Stimulated activated CD8-positive, alpha-beta memory T cell treated with anti-CD3 and anti-CD28 coated beads, Interleukin-12 subunit alpha, Interleukin-12 subunit beta, amount 100 ng/mL, for 24 hours (primary cell): ENCODE results near the gene LYPD6B.

Source experiments
- DNase-seq: peaks from one replicate; pipeline ENCODE4 v3.0.0-alpha.2; 2020; ENCODE audit errors: extremely low read depth

Gene LYPD6B

GRCh38 chr2:149039213-149039724, 770 bp downstream of the LYPD6B start:
- no peak for DNase-seq

GRCh38 chr2:149040451-149040850, 2.0 kb downstream of the LYPD6B start:
- no peak for DNase-seq

- DNase-seq: no peak
These were observed 3.0 kb downstream of the LYPD6B start for GRCh38 chr2:149041482-149041881.

GRCh38 chr2:149042881-149043280, 4.4 kb downstream of the LYPD6B start:
- no peak for DNase-seq

- DNase-seq: no peak
These were observed 6.0 kb downstream of the LYPD6B start for GRCh38 chr2:149044500-149044899.

- DNase-seq: no peak
These were observed 8.6 kb downstream of the LYPD6B start for GRCh38 chr2:149047118-149047517.

- no peak for DNase-seq
These were observed 10.6 kb downstream of the LYPD6B start for GRCh38 chr2:149049142-149049541.

GRCh38 chr2:149050188-149050587, 11.7 kb downstream of the LYPD6B start:
- DNase-seq: no peak

GRCh38 chr2:149055751-149056150, 17.3 kb downstream of the LYPD6B start:
- DNase-seq: no peak

- DNase-seq: no peak
These were observed 18.2 kb downstream of the LYPD6B start for GRCh38 chr2:149056541-149057255.

GRCh38 chr2:149057401-149057800, 18.9 kb downstream of the LYPD6B start:
- no peak for DNase-seq

- DNase-seq: no peak
These were observed 20.4 kb downstream of the LYPD6B start for GRCh38 chr2:149058936-149059335.

GRCh38 chr2:149059822-149060221, 21.3 kb downstream of the LYPD6B start:
- DNase-seq: no peak

GRCh38 chr2:149061133-149061745, 22.7 kb downstream of the LYPD6B start:
- DNase-seq: no peak

GRCh38 chr2:149062531-149062930, 24.0 kb downstream of the LYPD6B start:
- no peak for DNase-seq

- no peak for DNase-seq
These were observed 24.7 kb downstream of the LYPD6B start for GRCh38 chr2:149063177-149063576.

GRCh38 chr2:149064365-149064841, 25.9 kb downstream of the LYPD6B start:
- DNase-seq: no peak

- DNase-seq: no peak
These were observed 26.5 kb downstream of the LYPD6B start for GRCh38 chr2:149064856-149065630.

- no peak for DNase-seq
These were observed 29.9 kb downstream of the LYPD6B start for GRCh38 chr2:149068225-149068995.

- DNase-seq: no peak
These were observed 30.7 kb downstream of the LYPD6B start for GRCh38 chr2:149068996-149069888.
